Measurements from ENCODE around the gene SLC25A48.
"Not testable (repeated sequence)": the region's sequence is repeated elsewhere in the genome, so short reads cannot be mapped to it uniquely, and the experiment has no call there.

SLC25A48 gene

DNA sequence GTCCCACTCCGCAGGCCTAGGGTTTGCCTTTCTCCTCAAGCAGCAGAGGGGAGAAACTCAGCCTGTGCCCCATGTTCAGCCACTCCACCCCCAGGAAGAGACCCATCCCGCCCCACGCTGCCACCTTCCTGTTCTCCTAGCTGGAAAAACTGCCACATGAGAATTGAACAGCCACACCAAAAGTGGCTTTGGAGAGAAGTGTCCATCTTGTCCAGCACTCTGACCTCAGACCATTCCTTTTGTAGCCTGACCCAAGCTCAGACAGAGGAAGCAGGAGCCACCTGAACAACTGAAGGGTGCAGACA, 8.3 kb upstream of the SLC25A48 start:
- no peaks in the 10 kb centered on the region for H3K4me1 Mint-ChIP-seq
- H3K27me3 Mint-ChIP-seq = peaks cover 15% of the 10 kb centered on the region
- DNase-seq = no peak
- no peak overlapping the region for H3K27ac Mint-ChIP-seq
- ATAC-seq = no peak
- no peak overlapping the region for H3K4me3 Mint-ChIP-seq
- H3K9me3 Mint-ChIP-seq = no peaks in the 10 kb centered on the region

DNA sequence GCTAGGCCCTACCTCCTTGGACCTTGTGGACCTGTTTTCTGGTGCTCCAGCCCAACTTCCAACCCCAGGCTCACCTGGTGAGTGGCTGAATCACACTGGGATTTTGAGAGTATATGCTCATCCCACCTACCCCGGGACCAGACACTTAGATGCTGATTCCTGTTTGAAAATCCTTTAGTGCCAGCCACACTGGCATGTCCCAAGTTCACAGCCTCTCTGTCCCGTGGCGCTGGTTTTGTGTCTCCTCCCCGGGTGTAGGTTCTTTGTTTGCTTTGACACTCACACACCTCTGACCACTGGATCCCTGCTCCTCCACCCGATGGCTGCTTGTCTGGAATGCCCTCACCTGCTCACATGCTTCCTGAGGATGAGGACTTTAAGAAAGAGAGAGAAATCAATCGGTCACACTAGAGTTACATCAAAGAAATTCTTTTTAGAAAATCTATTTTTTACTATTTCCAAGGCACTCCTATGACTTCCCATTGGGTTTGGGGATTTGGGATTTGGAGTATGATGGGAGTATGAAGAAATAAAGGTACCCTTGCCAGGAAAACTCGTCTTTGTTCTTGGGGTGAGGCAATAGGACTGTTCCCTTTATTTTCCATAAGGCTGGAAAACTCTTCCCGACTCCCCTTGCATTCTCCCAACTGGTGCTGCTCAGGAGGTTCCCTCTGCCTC, 7.3 kb upstream of the SLC25A48 start:
- Mint-ChIP-seq H3K27ac (no peak overlapping the region), H3K9me3 (no peaks in the 10 kb centered on the region), H3K4me1 (no peaks in the 10 kb centered on the region), H3K27me3 (peaks cover 24% of the 10 kb centered on the region), H3K4me3 (no peak overlapping the region)
- no peak for ATAC-seq
- DNase-seq = no peak

- Mint-ChIP-seq H3K27me3 (peaks cover 35% of the 10 kb centered on the region), H3K4me1 (no peaks in the 10 kb centered on the region), H3K27ac (no peak overlapping the region), H3K4me3 (no peak overlapping the region), H3K9me3 (no peaks in the 10 kb centered on the region)
- ATAC-seq = no peak
- no peak for DNase-seq
Observed at GRCh38 chr5:135827965-135828781, 6.3 kb upstream of the SLC25A48 start.

GRCh38 chr5:135828782-135829127, 5.7 kb upstream of the SLC25A48 start:
- ATAC-seq (no peak), DNase-seq (no peak)
- Mint-ChIP-seq H3K4me1 (peaks cover under 1% of the 10 kb centered on the region), H3K27ac (no peak overlapping the region), H3K27me3 (peaks cover 41% of the 10 kb centered on the region), H3K9me3 (no peaks in the 10 kb centered on the region), H3K4me3 (no peak overlapping the region)

GRCh38 chr5:135829179-135829578, 5.3 kb upstream of the SLC25A48 start:
- ATAC-seq (no peak), DNase-seq (no peak)
- H3K9me3 Mint-ChIP-seq = no peaks in the 10 kb centered on the region
- peaks cover 5% of the 10 kb centered on the region for H3K4me1 Mint-ChIP-seq
- H3K27me3 Mint-ChIP-seq = peaks cover 45% of the 10 kb centered on the region
- H3K27ac Mint-ChIP-seq = no peak overlapping the region
- H3K4me3 Mint-ChIP-seq = no peak overlapping the region

DNA sequence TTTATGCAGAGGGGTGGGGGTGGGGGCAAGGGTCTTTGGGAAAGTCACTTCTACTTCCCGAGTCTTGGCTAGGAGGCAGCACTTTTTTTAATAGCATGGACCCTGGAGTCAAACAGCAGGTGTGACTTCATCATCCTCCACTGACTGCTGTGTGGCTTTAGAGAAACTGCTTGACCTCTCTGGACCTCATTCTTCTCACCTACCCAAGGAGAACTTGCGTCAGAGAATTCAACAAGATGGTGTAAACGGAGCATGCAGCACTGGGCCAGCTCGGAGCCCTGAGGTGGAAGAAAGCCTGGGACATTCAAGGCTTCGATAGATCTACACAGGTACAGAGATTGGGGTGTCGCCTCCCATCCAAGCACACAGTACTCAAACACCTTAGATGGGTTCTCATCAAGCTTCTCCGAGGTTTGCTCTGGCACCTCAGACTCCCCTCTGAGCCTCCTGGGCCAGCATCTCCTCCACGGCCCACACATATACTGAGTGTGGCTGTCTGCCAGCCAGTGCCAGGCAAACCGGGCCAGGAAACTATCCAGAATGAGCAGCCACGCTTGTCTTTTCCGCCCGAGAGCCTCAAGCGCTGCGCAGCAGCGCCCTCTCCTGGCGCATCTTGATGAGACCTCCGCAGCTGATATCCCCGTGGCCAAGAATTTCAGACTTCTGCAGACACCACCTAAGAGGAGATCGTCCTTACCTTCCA, 4.6 kb upstream of the SLC25A48 start:
- Mint-ChIP-seq H3K4me3 (no peak overlapping the region), H3K9me3 (no peaks in the 10 kb centered on the region), H3K27ac (no peak overlapping the region), H3K27me3 (peaks cover 51% of the 10 kb centered on the region), H3K4me1 (peaks cover 11% of the 10 kb centered on the region)
- ATAC-seq (no peak), DNase-seq (peak; percentile 37 to 48)

GRCh38 chr5:135830384-135830700, 4.1 kb upstream of the SLC25A48 start:
- Mint-ChIP-seq H3K9me3 (no peaks in the 10 kb centered on the region), H3K4me1 (peaks cover 15% of the 10 kb centered on the region), H3K4me3 (no peak overlapping the region), H3K27me3 (peaks cover 56% of the 10 kb centered on the region), H3K27ac (no peak overlapping the region)
- ATAC-seq (no peak), DNase-seq (no peak)

- no peak overlapping the region for H3K27ac Mint-ChIP-seq
Observed at GRCh38 chr5:135830876-135831275, 3.6 kb upstream of the SLC25A48 start.

DNA sequence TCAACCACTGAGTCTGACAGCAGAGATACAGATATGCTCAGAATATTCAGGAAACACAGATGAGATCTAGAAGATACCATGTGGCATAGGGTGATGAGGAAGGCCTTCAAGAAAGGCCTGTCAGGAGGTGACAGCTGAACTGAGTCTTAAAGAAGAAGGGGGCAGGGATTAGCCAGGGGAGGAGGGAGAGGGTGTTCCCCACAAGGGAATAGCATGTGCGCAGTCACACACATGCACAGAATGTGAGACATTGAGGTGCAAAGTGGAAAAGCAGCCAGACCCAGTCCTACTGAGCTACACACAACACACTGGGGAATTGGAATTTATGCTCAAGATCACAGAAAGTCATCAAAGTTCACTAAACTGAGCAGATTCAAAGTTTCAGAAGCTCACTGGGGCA, 3.0 kb upstream of the SLC25A48 start:
- peak overlapping the region in 1 of 2 donors; percentile 12 for H3K27ac Mint-ChIP-seq
- no peaks in the 10 kb centered on the region for H3K9me3 Mint-ChIP-seq
- peaks cover 58% of the 10 kb centered on the region for H3K27me3 Mint-ChIP-seq
- peaks cover 15% of the 10 kb centered on the region for H3K4me1 Mint-ChIP-seq
- DNase-seq (no peak), ATAC-seq (no peak)
- H3K4me3 Mint-ChIP-seq = no peak overlapping the region

More at GRCh38 chr5:135830876-135831275, 3.6 kb upstream of the SLC25A48 start:
- DNase-seq = no peak
- no peak for ATAC-seq
- Mint-ChIP-seq H3K4me1 (peaks cover 15% of the 10 kb centered on the region), H3K27me3 (peaks cover 57% of the 10 kb centered on the region), H3K4me3 (no peak overlapping the region), H3K9me3 (no peaks in the 10 kb centered on the region)

DNA sequence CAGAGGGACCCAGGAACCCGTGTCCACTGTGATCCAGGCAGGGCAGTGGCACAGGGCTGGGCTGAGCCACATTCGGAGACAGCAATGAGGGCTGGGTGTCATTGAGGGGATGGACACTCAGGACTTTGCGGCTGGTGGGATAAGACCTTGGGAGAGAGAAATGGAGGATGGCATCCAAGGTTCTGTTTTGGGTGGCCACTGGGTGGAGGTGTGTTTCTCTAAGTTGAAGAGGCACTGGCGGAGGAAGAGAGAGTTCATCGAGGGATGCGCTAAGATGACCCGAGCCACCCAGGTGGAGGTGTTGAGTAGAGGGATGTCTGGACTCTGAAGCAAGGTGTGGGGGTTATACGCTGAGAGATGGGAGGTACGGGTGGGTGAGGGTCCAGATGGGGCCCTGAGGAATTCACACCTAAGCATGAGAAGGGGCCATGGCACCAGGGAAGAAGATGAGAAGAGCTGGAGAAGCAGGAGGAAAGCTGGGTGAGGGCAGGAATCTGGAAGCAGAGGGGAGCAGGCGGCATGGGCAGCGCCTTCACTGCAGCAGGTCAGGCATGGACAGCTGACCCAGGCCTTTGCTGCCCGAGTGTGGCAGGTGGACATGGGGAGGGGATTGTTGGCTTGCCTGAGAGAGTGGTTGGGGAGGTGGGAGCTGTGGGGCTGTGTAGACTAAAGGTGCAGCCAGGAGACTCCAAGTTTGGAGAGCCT, 2.5 kb upstream of the SLC25A48 start:
- DNase-seq (no peak), ATAC-seq (no peak)
- H3K4me1 Mint-ChIP-seq = peaks cover 15% of the 10 kb centered on the region
- H3K27ac Mint-ChIP-seq = no peak overlapping the region
- no peaks in the 10 kb centered on the region for H3K9me3 Mint-ChIP-seq
- no peak overlapping the region for H3K4me3 Mint-ChIP-seq
- peaks cover 64% of the 10 kb centered on the region for H3K27me3 Mint-ChIP-seq

DNA sequence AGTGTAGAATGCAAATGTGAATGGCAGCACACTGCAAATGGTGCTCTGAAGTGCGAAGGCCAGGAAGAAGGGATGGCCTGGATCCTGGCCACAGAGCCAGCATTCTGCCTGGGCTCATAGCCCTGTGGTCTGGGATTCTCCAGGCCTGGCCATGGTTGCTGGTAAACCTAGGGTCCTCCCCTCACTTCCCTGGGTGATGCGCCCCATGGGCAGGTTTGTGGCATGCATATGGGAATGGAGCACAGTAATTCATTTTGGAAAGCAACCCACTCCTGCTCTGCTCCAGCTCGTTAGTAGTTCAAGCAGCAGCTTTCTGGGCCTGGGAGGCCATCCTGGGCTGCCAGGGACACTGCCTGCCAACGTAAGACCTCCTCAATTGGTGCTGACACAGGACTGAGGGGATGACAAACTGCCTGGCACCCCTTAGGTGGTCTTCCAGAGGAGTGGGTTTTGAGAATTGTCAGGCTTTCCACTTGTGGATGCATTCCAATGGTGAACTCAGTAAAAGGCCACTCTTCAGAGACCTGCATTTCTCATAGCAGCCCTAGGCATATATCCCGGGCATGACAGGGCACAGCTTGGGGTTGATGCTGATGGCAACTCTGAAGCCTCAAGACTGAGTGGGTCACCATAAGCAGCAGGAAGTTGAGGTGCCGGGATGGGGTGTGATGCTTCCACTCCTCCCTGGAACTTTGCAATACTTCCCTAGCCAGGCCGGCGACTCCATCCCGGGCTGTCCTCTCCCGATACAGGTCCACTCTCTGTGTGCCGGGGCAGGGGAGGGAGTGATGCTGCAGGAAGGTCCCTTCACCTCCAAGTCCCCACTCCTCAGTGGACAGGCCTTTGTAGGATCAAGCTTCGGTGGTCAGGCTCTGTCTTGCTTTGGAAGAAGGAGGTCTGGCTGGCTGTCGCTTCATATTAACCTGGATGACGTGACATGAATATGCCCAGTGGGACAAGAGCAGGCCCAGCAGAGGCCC, 1.2 kb upstream of the SLC25A48 start:
- DNase-seq (no peak), ATAC-seq (no peak)
- Mint-ChIP-seq H3K4me1 (peaks cover 15% of the 10 kb centered on the region), H3K27ac (no peak overlapping the region), H3K4me3 (no peak overlapping the region), H3K27me3 (peaks cover 74% of the 10 kb centered on the region), H3K9me3 (peaks cover 9 to 10% of the 10 kb centered on the region in 2 donors)

DNA sequence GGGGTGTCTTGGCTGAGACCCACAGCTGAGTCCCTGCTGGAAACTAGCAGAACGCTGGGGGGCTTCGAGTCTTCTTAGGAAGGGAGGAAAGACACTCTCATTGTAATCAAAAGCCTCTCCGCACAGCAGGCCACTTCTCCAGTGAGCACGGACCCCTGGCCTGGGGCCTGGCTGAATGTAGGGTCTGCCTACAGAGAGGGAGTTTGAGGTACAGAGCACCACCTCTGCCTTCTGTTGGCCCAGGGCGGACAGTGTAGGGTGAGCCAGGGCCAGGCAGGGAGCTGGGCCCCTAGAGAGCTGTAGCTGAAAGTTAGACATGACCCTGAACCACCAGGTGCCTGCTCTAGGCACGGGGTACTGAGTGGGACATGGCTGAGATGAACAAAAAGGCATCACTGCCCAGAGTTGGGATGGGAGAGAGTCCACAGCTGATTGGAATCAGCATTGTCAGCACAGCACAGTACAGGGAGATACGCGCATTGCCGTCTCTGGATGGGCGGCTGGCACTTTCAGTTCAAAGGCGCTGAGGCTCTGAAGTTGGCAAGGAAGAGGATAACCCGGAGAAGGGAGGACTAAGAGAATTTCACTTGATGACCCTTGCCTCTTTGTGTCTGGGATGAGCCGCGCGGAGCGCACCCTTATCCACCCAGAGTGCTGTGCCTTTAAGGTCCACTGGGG, 363 bp upstream of the SLC25A48 start:
- Mint-ChIP-seq H3K27ac (no peak overlapping the region), H3K4me1 (peaks cover 15% of the 10 kb centered on the region), H3K27me3 (peaks cover 76% of the 10 kb centered on the region), H3K4me3 (peak overlapping the region in 1 of 2 donors; percentile 50), H3K9me3 (peaks cover 10 to 17% of the 10 kb centered on the region in 2 donors)
- ATAC-seq (peak; percentile 36), DNase-seq (no peak)

GRCh38 chr5:135835766-135836165, 1.3 kb downstream of the SLC25A48 start:
- Mint-ChIP-seq H3K4me3 (no peak overlapping the region), H3K4me1 (peaks cover 15% of the 10 kb centered on the region), H3K9me3 (peaks cover 10 to 25% of the 10 kb centered on the region in 2 donors), H3K27me3 (peaks cover 72% of the 10 kb centered on the region), H3K27ac (no peak overlapping the region)
- DNase-seq = no peak
- ATAC-seq = no peak

- Mint-ChIP-seq H3K9me3 (peaks cover 10 to 25% of the 10 kb centered on the region in 2 donors), H3K4me1 (peaks cover 15% of the 10 kb centered on the region), H3K27me3 (peaks cover 52% of the 10 kb centered on the region)
- not testable (repeated sequence) for ATAC-seq, H3K4me3 Mint-ChIP-seq, DNase-seq, H3K27ac Mint-ChIP-seq
Observed at GRCh38 chr5:135838395-135838794, 3.9 kb downstream of the SLC25A48 start.

Measured in stimulated activated naive CD8-positive, alpha-beta T cell treated with anti-CD3 and anti-CD28 coated beads, Interleukin-15, amount 100 ng/mL, for 72 hours (primary cell).